Breast epithelium (tissue), 3 donors: Measurements from ENCODE around the gene GLI2.

Experiments used
- CTCF ChIP-seq, 3 donors: fragments of 450-650 bp; IDR thresholded peaks; one replicate each; pipeline ENCODE4 v1.5.1; 2016 to 2017; ENCODE audit warnings: antibody characterized with exemption in 3 of 3, mild to moderate bottlenecking in 3 of 3, moderate library complexity in 3 of 3
- POLR2A ChIP-seq: fragments of 450-650 bp; IDR thresholded peaks from one replicate; pipeline ENCODE4 v1.6.1; 2016; ENCODE audit warnings: antibody characterized with exemption, mild to moderate bottlenecking, moderate library complexity
- POLR2AphosphoS5 ChIP-seq, 3 donors: sonication (generic); formaldehyde crosslinking; IDR thresholded peaks; one replicate each; pipeline ENCODE4 v1.6.1; 2017; ENCODE audit warnings: antibody characterized with exemption in 3 of 3

- TF ChIP-seq CTCF (IDR thresholded peaks at IDR 0.05) (no peak), POLR2AphosphoS5 (IDR thresholded peaks at IDR 0.05) (no peak), POLR2A (no peak)
These were observed 31.0 kb upstream of the GLI2 start for GRCh38 chr2:120704696-120705095.
